RWPE1 (cell line): ENCODE data around the gene GPBAR1.

ENCODE experiments used
- CTCF ChIA-PET: fragments of 350-600 bp; sonication (Branson Sonifier 250); formaldehyde crosslinking; extraction: SDS; loops from one replicate; lab custom pipeline; 2021; lab: Yijun Ruan, JAX
- POLR2A ChIA-PET: fragments of 400-600 bp; formaldehyde crosslinking; extraction: SDS; loops from one replicate; lab custom pipeline; 2020; ENCODE audit warnings: antibody characterized with exemption; ENCODE audit not compliant: low non-redundant PET; lab: Yijun Ruan, JAX
- DNase-seq: peaks from one replicate; pipeline ENCODE4 v3.0.0; 2012; ENCODE audit warnings: low spot score
- H3K27ac ChIP-seq: fragments of 450-650 bp; 2 replicates; pipeline ENCODE4 v1.5.1; 2017
- CTCF ChIP-seq: fragments of 450-650 bp; conservative IDR thresholded peaks from 2 replicates; pipeline ENCODE4 v1.5.1; 2017; ENCODE audit warnings: low read depth, mild to moderate bottlenecking

GPBAR1 gene

GRCh38 chr2:218218268-218219185 lies 42.3 kb upstream of the GPBAR1 start:
- TF ChIP-seq CTCF = no peak
- peak overlapping the region; percentile 94 for H3K27ac ChIP-seq
- CTCF ChIA-PET = interaction anchor here (0.6 kb wide), 1 partner anchor 325 kb away, joined by 3 read pairs; no protein-coding TSS in a partner anchor

GRCh38 chr2:218219934-218220333 lies 40.9 kb upstream of the GPBAR1 start:
- DNase-seq = no peak
- CTCF ChIA-PET = interaction anchor here (0.5 to 0.8 kb wide), 2 partner anchors 10 to 70 kb away, joined by 3 read pairs; no protein-coding TSS in a partner anchor
- POLR2A ChIA-PET = no interaction called here
- peak overlapping the region; percentile 94 for H3K27ac ChIP-seq
- no peak for TF ChIP-seq CTCF

More at GRCh38 chr2:218218268-218219185, 42.3 kb upstream of the GPBAR1 start:
- peak; percentile 71 for DNase-seq
- POLR2A ChIA-PET = interaction anchor here (0.6 kb wide), 1 partner anchor 11 kb away, joined by 5 read pairs; no protein-coding TSS in a partner anchor

GRCh38 chr2:218221000-218221399 lies 39.8 kb upstream of the GPBAR1 start:
- CTCF ChIA-PET = no interaction called here
- no peak for TF ChIP-seq CTCF
- POLR2A ChIA-PET = interaction anchor here (0.6 kb wide), 2 partner anchors 28 to 73 kb away, joined by 3 read pairs; no protein-coding TSS in a partner anchor
- no peak for DNase-seq
- peak overlapping the region; percentile 53 for H3K27ac ChIP-seq

GRCh38 chr2:218223046-218223445 lies 37.8 kb upstream of the GPBAR1 start:
- DNase-seq = no peak
- TF ChIP-seq CTCF = no peak
- no peak overlapping the region for H3K27ac ChIP-seq
- ChIA-PET POLR2A (no interaction called here), CTCF (interaction anchor here (0.5 to 0.7 kb wide), 2 partner anchors 14 to 24 kb away, joined by 3 read pairs; no protein-coding TSS in a partner anchor)

- no peak overlapping the region for H3K27ac ChIP-seq
- DNase-seq = no peak
- ChIA-PET CTCF (no interaction called here), POLR2A (no interaction called here)
- no peak for TF ChIP-seq CTCF
These were observed 36.6 kb upstream of the GPBAR1 start for GRCh38 chr2:218224186-218224585.

GRCh38 chr2:218226903-218227302 lies 33.9 kb upstream of the GPBAR1 start:
- ChIA-PET CTCF (no interaction called here), POLR2A (no interaction called here)
- no peak for DNase-seq
- TF ChIP-seq CTCF = no peak
- H3K27ac ChIP-seq = no peak overlapping the region
